Lung microvascular endothelial cell (primary cell): ENCODE results near the gene USH1G. TPM values are rescaled to one million over a fixed set of nuclear protein-coding genes. Genes with fewer than 3 reads are reported as not detected.

ENCODE experiments used
- DNase-seq, 2 donors: peaks; one replicate each; pipeline versions ENCODE4 v3.0.0 to v3.0.0-alpha.2; 2010; ENCODE audit warnings: low read depth in 2 of 2
- total RNA-seq: library from RNA; depleted of rRNA; stranded (reverse); fragments of >200 nt; gene quantifications from 2 replicates; pipeline ENCODE4 v1.2.1, GENCODE V29; 2014

Gene USH1G
- total RNA-seq, 1 donor from 2014 or later = not detected

DNA sequence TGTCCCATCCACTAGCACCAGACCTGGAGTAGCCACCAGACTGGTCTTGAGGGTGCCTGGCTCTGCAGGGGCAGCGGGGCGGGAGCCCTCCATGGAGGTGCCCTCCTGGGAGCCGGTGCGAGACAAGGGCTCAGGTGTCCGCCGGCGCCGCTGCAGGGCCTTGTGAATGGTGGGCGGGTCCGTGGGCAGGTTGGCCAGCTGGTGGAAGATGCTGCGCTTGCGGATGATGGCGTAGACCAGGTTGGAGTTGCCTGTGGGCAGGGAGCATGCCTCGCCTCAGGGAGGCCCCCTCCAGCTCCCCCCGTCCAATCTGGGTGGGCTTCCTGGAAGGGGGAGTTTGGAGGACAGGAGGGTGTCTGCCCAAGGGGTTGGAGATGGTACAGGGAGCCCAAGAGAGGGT lies 31.1 kb upstream of the USH1G start:
- no peak for DNase-seq

DNA sequence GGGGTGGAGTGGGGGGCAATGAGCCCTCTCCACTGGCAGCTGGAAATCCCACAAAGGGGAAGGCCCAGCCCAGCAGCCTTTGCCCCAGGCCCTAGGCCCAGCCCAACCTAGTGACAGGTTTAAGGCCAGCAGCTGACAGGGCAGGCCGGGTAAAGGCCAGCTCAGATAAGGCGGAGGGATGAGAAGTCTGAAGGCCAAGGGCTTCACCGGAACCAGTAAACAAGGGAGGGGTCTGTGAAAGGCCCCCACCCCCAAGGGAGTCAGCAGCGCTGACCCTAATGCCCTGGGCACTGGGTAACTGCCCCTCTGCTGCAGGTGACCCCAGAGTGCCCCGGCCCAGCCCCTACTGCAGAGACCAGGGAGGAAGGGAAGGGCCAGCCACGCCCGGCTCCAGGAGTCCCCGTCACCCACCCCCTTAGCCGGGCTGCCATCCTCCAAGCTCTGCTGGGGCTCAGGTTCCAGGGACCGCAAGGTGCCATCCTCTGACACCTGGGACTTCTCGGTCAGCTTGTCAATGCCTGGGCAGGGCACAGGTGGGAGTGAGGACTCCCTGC lies 30.2 kb upstream of the USH1G start:
- DNase-seq = no peak

DNA sequence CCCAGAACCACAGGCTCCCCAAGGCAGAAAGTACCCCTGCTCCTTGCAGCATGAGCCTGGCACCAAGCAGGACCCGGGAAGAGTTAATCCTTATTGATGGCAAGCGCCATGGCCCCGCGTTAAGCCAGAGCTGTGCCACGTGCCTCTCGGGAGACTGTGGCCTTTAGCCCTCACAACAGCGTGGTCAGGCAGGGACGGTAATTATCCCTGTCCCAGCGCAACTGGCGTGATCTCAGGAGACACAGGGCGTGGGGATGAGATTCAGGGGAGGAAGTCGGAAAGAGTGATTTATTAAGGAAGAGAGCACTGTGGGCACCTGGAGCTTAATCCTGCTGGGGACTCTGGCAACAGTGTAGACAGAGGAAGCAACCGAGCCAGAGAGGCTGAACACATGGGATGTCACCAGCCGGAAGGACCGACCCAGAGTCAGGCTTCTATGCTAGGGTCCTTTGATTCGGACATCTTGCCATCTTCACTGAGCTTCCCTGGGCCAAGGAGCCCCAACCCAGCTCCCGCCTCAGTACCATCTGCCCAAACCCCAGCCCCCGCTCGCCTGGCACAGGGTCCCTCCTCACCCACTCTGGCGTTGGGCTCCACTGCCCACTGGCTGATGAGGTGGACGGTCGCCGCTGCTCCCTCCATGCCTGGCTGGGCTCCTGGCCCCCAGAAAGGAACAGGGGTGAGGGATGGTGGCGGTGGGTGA lies 29.5 kb upstream of the USH1G start:
- DNase-seq = no peak

DNA sequence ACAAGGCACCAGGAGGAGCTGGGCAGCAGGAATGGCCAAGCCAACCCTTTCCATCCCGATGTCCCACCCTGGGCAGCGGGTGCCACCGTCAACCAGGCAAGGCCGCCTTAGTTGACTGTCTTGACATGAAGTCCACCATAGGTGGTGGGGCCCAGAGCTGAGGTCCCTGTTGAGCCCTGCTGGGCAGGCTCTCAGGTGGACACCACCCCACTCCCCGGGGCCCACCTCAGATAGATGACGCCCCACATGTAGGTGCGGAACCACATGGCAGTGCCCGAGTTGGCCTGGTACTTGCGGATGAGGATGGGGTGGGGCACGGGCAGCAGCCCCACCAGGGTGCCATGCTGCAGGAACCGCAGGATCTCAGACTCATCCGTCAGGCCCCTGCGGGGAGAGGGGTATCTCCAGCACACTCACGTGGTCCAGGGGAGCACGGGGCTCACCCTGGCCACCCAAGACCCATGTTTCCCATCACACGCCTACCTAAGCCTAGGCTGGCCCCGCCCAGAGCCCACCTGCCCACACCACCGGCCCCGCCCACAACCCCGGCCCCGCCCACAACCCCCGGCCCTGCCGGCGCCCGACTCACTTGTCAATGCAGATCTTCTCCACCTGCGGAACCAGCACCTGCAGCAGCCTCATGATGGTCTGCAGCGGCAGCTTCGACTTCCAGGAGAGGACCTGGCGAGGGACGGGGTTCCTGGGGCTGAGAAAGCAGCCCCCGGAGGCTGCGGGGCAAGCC lies 28.8 kb upstream of the USH1G start:
- no peak for DNase-seq

DNA sequence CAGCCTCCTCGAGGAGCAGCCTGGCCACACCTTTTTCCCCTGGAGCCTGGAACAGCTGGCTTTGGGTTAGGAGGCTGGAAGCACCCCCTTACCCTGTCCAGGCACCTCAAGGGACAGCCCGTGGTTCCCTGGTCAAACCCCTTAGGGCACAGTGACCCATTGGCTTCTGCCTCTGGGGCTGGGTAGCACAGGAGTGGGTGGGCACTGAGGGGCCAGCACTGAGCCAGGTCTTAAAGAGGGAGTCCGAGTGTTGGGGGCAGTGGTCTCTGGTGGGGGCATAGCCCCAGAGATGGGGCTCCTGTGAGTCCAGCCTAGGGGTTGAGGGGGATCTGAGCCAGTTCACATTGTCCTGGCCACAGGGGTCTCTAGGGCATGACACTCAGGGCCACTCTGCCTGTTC lies 28.0 kb upstream of the USH1G start:
- DNase-seq = no peak

DNA sequence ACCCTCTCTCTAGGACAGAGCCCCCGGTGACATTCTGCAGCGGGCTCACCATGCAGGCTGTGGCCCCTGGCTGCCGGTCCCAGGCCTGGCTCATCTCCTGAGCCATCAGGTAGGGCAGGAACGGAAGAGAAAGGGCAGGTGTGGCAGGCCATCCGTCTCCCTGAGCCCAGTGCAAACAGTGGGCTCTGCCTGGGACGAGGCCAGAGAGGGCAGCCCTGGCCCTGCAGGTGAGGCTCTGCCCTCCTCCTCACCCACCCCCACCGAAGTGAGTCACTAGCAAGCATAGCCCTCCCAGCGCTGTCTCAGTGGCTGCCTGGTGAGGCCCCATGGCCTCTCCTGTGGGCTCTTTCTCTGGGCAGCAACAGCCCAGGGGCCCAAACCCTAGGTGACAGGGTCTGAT lies 27.2 kb upstream of the USH1G start:
- no peak for DNase-seq

DNA sequence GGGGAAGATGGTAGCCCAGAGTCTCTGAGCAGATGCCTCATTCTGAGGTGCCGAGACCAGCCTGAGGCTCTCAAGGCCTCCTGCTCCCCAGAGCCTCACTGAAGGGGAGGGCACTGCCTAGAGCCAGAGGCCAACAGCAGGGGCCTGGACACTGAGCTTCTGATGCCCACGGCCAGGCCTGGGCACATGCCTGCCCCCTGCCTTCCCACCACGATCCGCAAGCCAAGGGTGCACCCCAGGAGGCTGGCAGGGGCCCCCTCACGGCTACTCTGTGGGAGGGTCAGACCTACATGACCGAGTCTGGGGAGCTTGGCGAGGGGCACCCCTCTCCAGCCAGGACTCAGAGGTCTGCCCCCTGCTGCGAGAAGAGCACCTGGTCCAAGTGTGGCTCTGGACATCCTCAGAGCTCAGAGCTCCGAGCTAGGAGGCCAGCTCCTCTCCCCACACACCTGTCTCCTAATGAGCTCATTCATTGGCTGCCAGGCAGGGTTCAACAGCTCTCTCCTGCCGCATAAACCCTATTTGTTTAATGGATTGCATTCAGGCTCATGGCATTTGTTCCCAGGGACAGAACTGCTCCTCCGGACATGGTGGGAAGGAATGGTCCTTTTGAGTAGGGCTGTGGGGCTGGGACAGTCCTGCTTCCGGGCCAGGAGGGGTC lies 26.5 kb upstream of the USH1G start:
- DNase-seq = no peak

DNA sequence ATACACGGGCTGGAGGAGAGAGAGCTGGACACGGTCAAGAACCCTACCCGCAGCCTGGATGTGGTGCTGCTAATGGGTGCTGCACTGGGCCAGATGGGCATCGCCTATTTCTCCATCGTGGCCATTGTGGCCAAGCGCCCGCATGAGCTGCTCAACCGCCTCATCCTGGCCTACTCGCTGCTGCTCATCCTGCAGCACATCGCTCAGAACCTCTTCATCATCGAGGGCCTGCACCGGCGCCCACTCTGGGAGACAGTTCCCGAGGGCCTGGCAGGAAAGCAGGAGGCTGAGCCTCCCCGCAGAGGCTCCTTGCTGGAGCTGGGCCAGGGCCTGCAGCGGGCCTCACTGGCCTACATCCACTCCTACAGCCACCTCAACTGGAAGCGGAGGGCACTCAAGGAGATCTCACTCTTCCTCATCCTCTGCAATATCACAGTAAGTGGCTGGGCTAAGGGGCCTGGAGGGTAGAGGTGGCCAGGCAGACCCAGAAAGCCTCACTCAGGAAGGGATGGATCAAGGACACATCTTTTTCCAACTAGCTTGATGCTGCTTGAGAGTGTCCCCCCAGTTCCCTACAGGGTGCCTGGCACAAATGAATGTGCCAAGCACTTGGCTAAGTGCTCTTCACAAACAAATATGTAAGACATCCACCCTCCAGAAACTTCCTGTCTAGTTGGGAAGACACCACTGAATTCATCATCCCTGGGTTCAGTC lies 24.1 kb upstream of the USH1G start:
- no peak for DNase-seq

DNA sequence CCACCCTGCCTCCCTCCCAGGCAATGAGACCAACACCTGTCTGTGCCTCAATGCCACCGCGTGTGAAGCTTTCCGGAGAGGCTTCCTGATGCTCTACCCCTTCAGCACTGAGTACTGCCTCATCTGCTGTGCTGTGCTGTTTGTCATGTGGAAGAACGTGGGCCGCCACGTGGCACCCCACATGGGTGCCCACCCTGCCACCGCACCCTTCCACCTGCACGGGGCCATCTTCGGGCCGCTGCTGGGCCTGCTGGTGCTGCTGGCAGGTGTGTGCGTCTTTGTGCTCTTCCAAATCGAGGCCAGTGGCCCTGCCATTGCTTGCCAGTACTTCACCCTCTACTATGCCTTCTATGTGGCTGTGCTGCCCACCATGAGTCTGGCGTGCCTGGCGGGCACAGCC lies 23.6 kb upstream of the USH1G start:
- DNase-seq = no peak

DNA sequence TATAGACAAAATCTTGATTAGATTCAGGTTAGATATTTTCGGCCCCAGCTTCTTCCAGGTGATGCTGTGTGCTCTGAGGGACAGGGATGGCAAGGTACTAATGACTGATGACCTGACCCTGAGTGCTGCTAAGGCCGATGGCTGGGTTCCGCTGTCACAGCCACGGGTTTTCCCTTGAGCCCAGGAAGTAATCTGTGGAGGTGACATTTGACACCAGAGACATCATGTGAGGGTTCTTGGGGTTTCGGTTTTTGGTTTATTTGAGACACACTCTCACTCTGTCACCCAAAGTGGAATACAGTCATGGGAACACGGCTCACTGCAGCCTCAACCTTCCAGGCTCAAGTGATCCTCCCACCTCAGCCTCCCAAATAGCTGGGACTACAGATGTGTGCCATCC lies 22.5 kb upstream of the USH1G start:
- DNase-seq = no peak

DNA sequence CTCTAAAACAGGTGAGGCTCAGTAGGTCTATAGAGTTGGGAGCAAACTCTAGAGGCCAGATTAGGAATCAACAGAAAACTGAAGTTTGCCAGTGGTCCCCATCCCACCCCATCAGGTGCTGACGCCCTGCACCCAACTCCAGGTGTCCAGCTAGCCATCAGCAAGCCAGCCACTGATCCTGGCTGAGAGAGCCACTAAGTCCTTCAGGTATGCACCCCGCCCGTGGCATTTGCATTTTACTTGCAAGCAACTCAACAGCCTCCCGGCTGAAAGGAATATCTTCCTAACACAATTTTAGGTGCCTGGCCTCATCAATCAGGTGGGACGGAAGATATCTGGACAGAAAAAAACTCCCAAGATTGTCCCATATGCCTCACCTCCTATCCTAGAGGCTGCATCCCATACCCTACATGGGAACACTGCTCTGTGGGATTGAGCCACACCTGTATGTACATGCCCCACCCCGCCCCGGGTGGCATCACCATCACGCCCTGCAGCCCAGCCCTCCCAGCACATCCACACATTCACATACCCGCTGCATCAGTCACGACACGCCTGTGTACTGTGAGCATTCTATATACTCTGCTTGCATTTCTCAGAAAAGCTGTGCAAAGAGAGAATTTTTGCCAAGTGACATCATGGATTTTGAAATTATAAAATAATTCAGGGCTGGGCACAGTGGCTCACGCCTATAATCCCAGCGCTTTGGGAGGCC lies 20.9 kb upstream of the USH1G start:
- DNase-seq = no peak

DNA sequence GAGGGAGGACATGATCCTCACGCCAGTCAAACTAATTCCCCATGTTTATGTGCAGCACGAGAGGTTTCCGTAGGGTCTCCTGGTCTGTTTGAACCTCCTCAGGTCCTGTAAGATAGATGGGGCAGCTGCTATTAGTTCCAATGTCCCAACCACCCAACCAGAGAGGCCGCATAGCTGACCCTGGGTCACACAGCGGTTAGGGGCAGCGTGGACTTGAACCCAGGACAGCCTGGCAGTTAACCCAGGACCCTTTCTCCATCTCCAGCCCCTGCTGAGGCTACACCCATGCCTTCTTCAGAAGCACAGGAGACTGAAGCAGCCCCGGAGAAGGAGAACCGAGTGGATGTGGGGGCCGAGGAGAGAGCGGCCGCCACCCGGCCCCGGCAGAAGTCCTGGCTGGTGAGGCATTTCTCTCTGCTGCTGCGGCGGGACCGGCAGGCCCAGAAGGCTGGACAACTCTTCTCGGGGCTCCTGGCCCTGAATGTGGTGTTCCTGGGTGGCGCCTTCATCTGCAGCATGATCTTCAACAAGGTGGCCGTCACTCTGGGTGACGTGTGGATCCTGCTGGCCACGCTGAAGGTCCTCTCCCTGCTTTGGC lies 18.2 kb upstream of the USH1G start:
- DNase-seq = no peak

DNA sequence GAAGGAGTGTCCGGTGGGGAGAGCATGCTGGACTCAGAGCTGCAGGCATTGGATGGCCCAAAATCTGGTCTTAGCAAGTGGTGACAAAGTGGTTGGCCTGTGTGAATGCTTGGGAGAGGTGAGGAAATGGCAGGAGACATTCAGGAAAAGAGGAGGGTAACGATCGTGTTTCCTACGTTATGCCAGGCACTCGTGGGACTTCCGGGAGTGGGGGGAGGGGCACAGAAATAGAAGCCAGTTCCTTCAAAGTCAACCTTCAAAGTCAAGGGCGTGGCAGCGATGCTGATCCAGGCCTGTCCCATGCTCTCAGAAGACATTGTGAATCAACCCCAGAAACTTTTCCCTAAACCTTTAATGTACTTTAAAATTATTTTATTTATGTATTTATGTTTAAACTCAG lies 16.5 kb upstream of the USH1G start:
- DNase-seq = no peak

DNA sequence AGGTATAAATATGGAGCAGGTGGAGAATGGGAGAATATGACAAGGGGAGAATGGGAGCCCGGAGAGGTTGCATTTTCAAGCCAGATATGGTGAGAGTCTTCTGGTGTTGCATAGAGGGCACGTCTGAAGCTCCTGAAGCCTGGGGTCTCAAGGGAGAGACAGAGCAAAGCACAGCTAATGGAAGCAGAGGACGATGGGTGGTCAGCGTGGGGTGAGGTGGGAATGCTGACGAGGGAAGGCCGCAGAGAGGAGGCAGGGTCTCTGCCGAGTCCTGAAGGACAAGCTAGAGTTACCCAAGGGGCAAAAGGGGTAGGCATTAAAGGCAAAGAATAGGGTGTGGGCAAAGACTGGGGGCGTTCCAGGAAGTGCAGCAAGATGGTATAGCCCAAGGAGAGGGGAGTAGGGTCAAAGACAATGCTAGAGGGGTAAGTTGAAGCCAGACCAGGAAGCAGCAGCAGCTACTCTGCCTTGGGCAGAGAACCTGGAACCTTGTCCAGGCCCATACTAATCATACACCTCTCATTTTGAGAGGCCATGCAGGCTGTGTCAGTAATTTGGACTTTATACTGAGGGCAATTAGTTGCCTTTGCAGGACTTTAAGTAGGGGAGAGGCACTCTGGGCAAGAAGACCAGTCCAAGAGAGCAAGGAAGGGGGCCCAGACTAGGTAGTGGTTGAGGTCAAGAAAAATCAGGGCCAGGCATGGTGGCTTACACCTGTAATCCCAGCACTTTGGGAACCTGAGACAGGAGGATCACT lies 15.3 kb upstream of the USH1G start:
- no peak for DNase-seq

DNA sequence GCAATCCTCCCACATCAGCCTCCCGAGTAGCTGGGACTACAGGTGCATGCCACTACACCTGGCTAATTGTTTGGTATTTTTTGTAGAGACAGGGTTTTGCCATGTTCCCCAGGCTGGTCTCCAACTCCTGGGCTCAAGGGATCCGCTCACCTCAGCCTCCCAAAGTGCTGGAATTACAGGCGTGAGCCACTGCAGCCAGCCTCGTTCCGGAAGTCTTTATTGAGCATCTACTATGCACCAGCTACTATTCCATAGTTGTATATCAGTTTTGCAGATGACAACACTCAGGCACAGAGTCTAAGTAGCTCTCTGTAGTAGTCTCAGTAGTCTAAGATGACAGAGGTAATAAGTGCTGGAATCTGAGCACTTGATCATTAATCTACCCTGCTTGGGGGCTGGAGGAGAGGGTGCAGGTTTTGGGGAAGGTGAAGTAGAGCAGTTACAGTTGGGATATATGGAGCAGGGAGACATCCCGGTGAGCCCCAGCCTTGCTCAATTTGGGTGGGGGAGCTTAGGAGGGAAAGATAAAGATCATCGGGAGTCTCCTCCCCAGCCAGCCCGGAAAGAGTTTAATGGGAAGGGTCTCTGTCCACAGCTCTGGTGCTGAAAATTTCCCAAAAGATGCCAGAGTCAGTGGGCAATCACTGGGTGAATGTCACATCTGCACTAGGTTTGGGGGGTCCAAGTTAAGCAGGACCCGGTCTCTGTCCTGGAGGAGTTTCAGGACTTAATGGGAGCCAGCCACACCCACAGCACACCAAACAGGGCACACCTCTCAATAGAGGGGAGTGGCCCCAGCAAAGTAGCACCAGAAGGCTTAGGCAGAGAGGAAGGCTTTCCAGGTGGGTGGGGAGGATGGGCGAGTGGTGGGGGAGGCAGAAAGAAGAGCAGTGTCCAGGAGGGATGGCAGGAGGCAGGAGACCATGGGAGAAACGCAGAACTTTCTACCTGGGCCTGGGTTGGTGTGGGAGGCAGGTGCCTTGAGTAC lies 14.3 kb upstream of the USH1G start:
- no peak for DNase-seq

DNA sequence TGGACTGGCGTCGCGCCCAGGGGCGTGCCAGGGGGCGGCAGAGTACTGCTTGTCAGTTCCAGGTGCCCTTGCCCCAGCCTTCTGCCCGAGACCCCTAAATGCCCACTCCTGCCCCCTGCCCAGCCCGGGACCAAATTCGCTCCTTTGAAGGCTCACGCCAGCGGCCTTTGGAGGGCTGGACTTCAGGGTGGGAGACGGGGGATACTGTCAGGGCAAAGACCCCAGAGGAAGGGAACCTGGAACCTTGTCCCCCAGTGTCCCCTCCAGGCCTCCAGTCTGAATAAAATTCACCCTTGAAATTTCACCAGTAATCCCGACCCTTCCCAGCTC lies 13.4 kb upstream of the USH1G start:
- DNase-seq = no peak

DNA sequence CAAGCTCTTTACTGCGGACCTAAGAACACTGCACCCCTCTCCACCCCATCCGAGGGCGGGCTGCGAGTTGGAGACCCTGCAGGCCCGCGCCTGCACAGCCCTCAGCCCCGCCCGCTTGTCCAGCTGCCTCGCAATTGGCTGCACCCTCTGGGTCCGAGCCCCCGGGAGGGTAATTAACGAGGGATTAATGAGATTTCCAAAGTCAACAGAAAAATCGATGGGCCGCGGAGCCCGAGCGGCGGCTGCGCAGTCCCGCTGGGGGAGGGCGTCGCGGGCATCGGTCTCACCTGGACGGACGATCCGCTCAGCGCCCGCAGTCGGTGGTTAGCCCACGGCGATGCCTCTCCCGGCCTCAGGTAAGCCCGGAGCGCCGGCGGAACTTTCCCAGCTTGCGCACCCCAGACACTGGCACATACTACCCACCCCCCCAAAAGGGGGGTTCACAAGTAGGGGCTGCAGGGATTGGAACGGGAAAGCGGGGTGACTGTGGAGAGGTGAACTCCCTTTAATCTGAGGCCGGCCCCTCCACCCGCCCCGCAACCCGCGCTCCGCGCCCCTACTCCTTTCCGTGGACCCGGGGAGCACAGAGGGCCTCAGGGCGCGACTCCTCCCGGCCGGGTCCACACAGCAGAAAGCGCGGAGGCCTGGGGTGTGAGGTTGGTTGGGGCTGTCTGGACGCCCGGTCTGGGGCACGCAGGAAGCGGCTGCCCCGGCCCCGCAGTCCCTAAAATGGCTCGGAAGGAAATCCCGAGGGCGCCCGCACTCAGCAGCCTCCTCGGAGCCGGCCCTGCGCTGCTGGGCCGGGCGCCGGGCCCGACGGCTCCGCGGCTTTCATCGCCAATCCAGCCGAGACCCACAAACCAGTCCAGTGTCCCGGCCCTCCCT lies 12.8 kb upstream of the USH1G start, which contains the start of gene OTOP3:
TSS of gene OTOP3 (plus strand) at position 314 of the 885 bp plus-strand sequence. CDS start at position 338, 24 bp downstream.
- no peak for DNase-seq

DNA sequence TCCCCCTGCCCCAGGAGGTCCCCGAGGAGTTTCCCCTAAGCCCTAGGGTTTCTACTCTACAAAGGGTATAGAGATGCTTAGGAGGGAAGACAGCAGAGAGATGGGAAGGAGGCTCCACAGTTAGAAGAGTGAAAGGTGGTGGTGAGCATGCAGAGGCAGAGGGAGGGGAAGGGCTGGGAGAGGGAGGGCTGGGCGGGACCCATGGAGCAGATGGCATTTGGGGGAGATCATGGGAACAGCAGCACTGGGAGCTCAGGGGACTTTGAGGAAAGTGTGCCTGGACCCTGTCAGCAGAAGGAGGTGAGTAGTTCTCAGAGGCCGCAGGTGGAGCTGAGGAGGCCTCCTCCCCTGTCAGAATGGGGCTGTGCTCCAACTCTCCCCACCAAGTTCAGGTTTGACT lies 12.0 kb upstream of the USH1G start:
- no peak for DNase-seq
